ENCODE measurements around the gene RNF227. TPM values are rescaled to one million over a fixed set of nuclear protein-coding genes. Genes with fewer than 3 reads are reported as not detected.

RNF227 gene
- total and polyA plus RNA-seq, 2 of the 13 experiments (the other 11 are each of a cell fraction or from before 2014, with no cell fraction given) = 0.20 to 0.79 TPM

GRCh38 chr17:7894866-7895265 is 21.2 kb downstream of the RNF227 start (continued):
- TF ChIP-seq AKNA (CRISPR knock-in tag; IDR thresholded peaks at IDR 0.05; ENCODE audit: borderline replicate concordance) = no peak
- TF ChIP-seq FOXA3 (CRISPR knock-in tag; IDR thresholded peaks at IDR 0.05) = no peak
- TF ChIP-seq ZNF687 (CRISPR knock-in tag; IDR thresholded peaks at IDR 0.05) = no peak
- TF ChIP-seq EED (CRISPR knock-in tag; IDR thresholded peaks at IDR 0.05) = no peak
- TF ChIP-seq MEIS1 (CRISPR knock-in tag; IDR thresholded peaks at IDR 0.05; ENCODE audit: borderline replicate concordance) = no peak
